Peyer's patch (tissue), 4 donors: ENCODE results near the gene NUP42.
A peak's percentile ranks its signal among the peaks of the same experiment; 100 is the strongest.

Source experiments
- POLR2A ChIP-seq, 2 donors: fragments of 450-650 bp; IDR thresholded peaks; one replicate each; pipeline ENCODE4 v1.5.1; 2017; ENCODE audit warnings: antibody characterized with exemption in 2 of 2, mild to moderate bottlenecking in 2 of 2, moderate library complexity in 2 of 2
- TF ChIP-seq, protein P1 (sequence below), 6 experiments: fragments of 450-650 bp in 4 of 6; fragments of 200-600 bp in 2 of 6; sonication (generic) in 1 of 6; IDR thresholded peaks; one replicate each; pipeline ENCODE4 v1.5.1; 2017 to 2019; ENCODE audit warnings: antibody characterized with exemption in 6 of 6, mild to moderate bottlenecking in 3 of 6, moderate library complexity in 1 of 6

DNA sequence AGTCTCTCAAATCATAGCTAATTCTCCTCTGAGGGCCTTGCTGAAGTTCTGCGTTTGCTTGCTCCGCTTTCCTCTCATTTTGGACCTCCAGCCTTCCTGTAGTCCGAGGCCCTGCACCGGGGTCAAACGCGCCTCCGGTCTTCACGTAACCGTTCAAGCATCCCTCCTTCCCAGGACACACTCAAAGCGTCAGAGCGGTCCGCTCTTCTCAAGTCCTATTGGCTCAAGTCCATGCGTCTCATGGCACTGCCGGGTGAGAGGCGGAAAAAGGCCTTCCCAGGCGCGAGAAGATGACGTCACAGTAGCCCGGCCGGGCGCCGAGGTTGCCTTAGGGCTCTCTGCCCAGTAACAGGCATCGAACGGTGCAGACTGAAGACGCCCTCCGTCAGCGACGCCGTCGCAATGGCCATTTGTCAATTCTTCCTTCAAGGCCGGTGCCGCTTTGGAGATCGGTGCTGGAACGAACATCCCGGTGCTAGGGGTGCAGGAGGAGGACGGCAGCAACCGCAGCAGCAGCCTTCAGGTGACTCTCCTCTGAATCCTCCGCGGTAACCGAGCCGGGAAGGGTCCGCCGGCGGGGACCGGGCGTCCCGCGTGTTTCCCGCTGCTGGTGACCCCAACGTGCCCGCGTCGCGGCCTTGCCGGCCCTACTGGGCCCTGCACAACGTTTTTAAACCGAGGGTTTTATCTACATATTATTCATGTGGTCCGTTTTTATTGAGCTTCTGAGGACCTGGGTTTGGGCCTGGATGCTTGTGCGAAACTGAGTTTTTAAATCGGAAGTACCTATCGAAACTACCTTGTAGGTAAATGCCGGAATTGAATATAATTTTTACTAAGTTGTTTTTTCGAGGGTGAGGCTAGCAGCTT, at the start of gene NUP42:
- TF ChIP-seq, protein P1, sequence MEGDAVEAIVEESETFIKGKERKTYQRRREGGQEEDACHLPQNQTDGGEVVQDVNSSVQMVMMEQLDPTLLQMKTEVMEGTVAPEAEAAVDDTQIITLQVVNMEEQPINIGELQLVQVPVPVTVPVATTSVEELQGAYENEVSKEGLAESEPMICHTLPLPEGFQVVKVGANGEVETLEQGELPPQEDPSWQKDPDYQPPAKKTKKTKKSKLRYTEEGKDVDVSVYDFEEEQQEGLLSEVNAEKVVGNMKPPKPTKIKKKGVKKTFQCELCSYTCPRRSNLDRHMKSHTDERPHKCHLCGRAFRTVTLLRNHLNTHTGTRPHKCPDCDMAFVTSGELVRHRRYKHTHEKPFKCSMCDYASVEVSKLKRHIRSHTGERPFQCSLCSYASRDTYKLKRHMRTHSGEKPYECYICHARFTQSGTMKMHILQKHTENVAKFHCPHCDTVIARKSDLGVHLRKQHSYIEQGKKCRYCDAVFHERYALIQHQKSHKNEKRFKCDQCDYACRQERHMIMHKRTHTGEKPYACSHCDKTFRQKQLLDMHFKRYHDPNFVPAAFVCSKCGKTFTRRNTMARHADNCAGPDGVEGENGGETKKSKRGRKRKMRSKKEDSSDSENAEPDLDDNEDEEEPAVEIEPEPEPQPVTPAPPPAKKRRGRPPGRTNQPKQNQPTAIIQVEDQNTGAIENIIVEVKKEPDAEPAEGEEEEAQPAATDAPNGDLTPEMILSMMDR (IDR thresholded peaks at IDR 0.05), result no peak
- peak; percentile 58 to 79 for TF ChIP-seq POLR2A (IDR thresholded peaks at IDR 0.05)
